ENCODE measurements around the gene USP15.

USP15 gene

DNA sequence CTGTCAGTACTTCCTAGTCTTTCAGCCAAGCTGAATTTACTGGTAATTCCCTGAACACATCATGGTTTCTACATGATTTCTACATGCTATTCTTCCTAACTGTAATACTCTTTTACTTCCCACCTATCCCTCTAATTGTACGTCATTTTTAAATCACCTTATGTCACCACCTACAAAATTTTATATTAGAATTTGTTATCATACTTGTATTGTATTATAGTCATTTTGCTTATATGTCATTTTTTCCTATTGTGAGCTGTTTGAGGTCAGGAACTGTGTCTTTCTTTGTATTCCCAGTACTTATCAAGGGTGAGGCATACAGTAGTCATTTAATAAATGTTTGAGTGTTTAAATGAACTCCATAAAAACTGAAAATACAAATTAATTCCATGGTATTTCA lies 86.6 kb downstream of the USP15 start:
- H3K9me3 ChIP-seq = no peaks in the 10 kb centered on the region
- no peak overlapping the region for H3K4me3 ChIP-seq
- H3K27me3 ChIP-seq = no peaks in the 10 kb centered on the region
- TF ChIP-seq, protein P1, sequence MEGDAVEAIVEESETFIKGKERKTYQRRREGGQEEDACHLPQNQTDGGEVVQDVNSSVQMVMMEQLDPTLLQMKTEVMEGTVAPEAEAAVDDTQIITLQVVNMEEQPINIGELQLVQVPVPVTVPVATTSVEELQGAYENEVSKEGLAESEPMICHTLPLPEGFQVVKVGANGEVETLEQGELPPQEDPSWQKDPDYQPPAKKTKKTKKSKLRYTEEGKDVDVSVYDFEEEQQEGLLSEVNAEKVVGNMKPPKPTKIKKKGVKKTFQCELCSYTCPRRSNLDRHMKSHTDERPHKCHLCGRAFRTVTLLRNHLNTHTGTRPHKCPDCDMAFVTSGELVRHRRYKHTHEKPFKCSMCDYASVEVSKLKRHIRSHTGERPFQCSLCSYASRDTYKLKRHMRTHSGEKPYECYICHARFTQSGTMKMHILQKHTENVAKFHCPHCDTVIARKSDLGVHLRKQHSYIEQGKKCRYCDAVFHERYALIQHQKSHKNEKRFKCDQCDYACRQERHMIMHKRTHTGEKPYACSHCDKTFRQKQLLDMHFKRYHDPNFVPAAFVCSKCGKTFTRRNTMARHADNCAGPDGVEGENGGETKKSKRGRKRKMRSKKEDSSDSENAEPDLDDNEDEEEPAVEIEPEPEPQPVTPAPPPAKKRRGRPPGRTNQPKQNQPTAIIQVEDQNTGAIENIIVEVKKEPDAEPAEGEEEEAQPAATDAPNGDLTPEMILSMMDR (IDR thresholded peaks at IDR 0.05) = no peak
- DNase-seq = no peak
- intact Hi-C loops (cut with DNase I; ENCODE audit: low total_unique reads) = no loop called here
- no peak overlapping the region for H3K27ac ChIP-seq
- peaks cover 8 to 30% (median 27%) of the 10 kb centered on the region in 3 donors for H3K36me3 ChIP-seq
- peaks cover 0 to 9% (median 0%) of the 10 kb centered on the region in 4 donors for H3K4me1 ChIP-seq

DNA sequence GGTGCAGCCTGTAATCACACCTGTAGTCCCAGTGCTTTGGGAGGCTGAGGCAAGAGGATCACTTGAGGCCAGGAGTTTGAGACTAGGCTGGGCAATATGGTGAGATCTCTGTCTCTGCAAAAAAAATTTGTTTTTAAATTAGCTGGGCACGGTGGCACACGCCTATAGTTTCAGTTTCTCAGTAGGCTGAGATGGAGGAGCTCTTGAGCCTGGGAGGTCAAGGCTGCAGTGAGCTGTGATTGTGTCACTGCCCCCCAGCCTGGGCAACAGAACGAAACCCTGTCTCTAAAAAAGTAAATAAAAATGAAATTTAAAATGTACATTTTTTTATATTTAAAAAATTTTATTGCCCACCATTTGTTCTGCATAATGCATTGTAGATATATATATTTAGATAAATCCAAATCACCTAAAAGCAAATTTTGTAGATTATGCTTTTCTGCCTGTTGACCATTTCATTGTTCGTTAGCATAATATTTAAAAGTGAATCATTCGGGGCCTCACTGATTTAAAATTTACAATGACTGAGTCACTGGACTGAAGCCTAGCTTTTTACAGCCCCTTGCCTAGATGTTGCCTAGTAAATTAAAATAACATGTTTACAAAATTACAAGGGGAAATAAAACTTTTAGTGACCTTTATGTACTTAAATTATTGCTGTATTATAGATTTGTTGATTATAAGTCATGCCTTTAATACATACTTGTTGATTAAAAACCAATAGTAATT lies 87.9 kb downstream of the USP15 start:
- DNase-seq = no peak
- H3K4me1 ChIP-seq = peaks cover 0 to 10% (median 0%) of the 10 kb centered on the region in 4 donors
- H3K4me3 ChIP-seq = no peak overlapping the region
- peaks cover 8 to 22% (median 20%) of the 10 kb centered on the region in 3 donors for H3K36me3 ChIP-seq
- no peak overlapping the region for H3K27ac ChIP-seq
- no peaks in the 10 kb centered on the region for H3K9me3 ChIP-seq
- TF ChIP-seq, protein P1 (IDR thresholded peaks at IDR 0.05) = no peak
- H3K27me3 ChIP-seq = no peaks in the 10 kb centered on the region
- intact Hi-C loops (cut with DNase I; ENCODE audit: low total_unique reads) = no loop called here

DNA sequence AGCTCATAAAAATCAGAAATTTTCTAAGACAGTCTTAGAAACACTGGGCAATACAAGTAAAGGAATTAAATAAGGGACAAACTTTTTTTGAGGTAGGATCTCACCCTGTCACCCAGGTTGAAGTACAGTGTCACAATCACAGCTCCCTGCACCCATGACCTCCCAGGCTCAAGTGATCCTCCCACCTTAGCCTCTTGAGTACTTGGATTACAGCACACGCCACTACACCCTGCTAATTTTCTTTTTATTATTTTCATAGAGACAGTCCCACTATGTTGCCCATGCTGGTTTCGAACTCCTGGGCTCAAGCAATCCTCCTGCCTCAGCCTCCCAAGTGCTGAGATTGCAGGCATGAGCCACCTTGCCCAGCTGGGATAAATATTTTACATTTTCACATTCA lies 90.3 kb downstream of the USP15 start:
- TF ChIP-seq, protein P1 (IDR thresholded peaks at IDR 0.05) = no peak
- Histone ChIP-seq H3K4me1 (peaks cover 0 to 13% (median 0%) of the 10 kb centered on the region in 4 donors), H3K4me3 (no peak overlapping the region), H3K27me3 (no peaks in the 10 kb centered on the region), H3K36me3 (no peaks in the 10 kb centered on the region), H3K9me3 (no peaks in the 10 kb centered on the region), H3K27ac (no peak overlapping the region)
- intact Hi-C loops (cut with DNase I; ENCODE audit: low total_unique reads) = no loop called here
- no peak for DNase-seq

DNA sequence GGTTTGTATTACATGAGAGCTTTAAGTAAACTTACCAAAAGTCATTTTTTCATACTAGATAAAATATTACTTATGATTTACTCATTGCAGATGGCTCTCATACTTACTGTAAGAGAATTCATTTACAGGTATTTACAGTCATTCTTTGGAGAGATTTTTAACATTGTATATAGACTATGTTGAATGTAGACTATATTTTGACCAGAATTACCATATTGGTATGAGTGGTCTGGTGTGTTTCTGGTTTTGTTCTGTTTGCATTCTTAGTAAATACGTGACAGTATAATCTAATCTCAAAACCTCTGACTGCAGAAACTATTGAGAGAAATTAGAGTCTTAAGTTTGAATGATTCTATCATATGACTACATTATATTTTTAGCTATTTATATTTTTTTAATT lies 91.1 kb downstream of the USP15 start:
- TF ChIP-seq, protein P1 (IDR thresholded peaks at IDR 0.05) = no peak
- Histone ChIP-seq H3K9me3 (no peaks in the 10 kb centered on the region), H3K36me3 (no peaks in the 10 kb centered on the region), H3K4me1 (peaks cover 0 to 13% (median 0%) of the 10 kb centered on the region in 4 donors), H3K27ac (no peak overlapping the region), H3K4me3 (no peak overlapping the region), H3K27me3 (no peaks in the 10 kb centered on the region)
- intact Hi-C loops (cut with DNase I; ENCODE audit: low total_unique reads) = no loop called here
- DNase-seq = no peak

DNA sequence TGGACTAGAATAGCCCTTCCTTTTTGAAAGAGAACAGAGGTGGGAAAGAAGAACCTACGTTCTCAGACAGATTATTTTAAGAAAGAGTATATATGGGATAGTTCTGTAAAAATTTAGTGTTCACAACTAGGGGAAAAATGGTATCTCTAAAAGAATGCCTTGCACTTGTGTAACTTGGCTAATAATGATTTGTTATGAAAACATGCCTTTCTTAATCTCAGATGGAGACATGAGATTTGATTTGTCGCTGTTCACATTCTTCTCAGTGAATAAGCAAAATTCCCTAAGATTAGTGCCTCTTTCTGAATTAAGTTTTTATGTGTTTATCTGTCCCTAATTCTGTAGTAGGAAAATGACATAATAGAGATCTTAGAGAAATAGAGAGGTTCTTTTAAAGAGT lies 100.8 kb downstream of the USP15 start:
- TF ChIP-seq, protein P1 (IDR thresholded peaks at IDR 0.05) = no peak
- Histone ChIP-seq H3K4me1 (peaks cover 0 to 34% (median 0%) of the 10 kb centered on the region in 4 donors), H3K27me3 (no peaks in the 10 kb centered on the region), H3K36me3 (peaks cover 0 to 6% (median 0%) of the 10 kb centered on the region in 3 donors), H3K27ac (peak overlapping the region; percentile 27 to 50), H3K4me3 (no peak overlapping the region), H3K9me3 (no peaks in the 10 kb centered on the region)
- intact Hi-C loops (cut with DNase I; ENCODE audit: low total_unique reads) = no loop called here
- no peak for DNase-seq
